SKM-1 treated with dmso at 0.1 percent for 144 hours (cell line): ENCODE data around the gene ITGAL.
A peak's percentile ranks its signal among the peaks of the same experiment; 100 is the strongest.
"Not testable (repeated sequence)": the region's sequence is repeated elsewhere in the genome, so short reads cannot be mapped to it uniquely, and the experiment has no call there.

Experiments used
- DNase-seq: peaks from one replicate; lab custom pipeline; 2025; ENCODE audit not compliant: unreplicated experiment; lab: John Stamatoyannopoulos, UW

ITGAL gene

GRCh38 chr16:30457743-30458560, 14.6 kb upstream of the ITGAL start:
- DNase-seq, result no peak

GRCh38 chr16:30458561-30459394, 13.8 kb upstream of the ITGAL start:
- peak; percentile 98 for DNase-seq

GRCh38 chr16:30459456-30459855, 13.1 kb upstream of the ITGAL start:
- DNase-seq, result no peak

- DNase-seq, result not testable (repeated sequence)
Observed at GRCh38 chr16:30461426-30461825, 11.1 kb upstream of the ITGAL start.

GRCh38 chr16:30464078-30464477, 8.5 kb upstream of the ITGAL start:
- DNase-seq, result no peak

- DNase-seq, result no peak
Observed at GRCh38 chr16:30470170-30470512, 2.4 kb upstream of the ITGAL start.

- DNase-seq, result no peak
Observed at GRCh38 chr16:30470632-30470995, 1.9 kb upstream of the ITGAL start.

GRCh38 chr16:30473231-30474073, 910 bp downstream of the ITGAL start:
- peak; percentile 41 for DNase-seq

- no peak for DNase-seq
Observed at GRCh38 chr16:30474074-30474452, 1.5 kb downstream of the ITGAL start.

- DNase-seq, result no peak
Observed at GRCh38 chr16:30474684-30475083, 2.1 kb downstream of the ITGAL start.

- DNase-seq, result no peak
Observed at GRCh38 chr16:30476991-30477390, 4.4 kb downstream of the ITGAL start.

GRCh38 chr16:30477773-30478172, 5.2 kb downstream of the ITGAL start:
- not testable (repeated sequence) for DNase-seq

- no peak for DNase-seq
Observed at GRCh38 chr16:30478766-30479478, 6.4 kb downstream of the ITGAL start.

- DNase-seq, result no peak
Observed at GRCh38 chr16:30481381-30481780, 8.8 kb downstream of the ITGAL start.

GRCh38 chr16:30482366-30482765, 9.8 kb downstream of the ITGAL start:
- DNase-seq, result no peak

- no peak for DNase-seq
Observed at GRCh38 chr16:30484887-30485286, 12.3 kb downstream of the ITGAL start.

GRCh38 chr16:30485818-30486436, 13.4 kb downstream of the ITGAL start:
- no peak for DNase-seq

- DNase-seq, result peak; percentile 26
Observed at GRCh38 chr16:30488764-30489605, 16.4 kb downstream of the ITGAL start.

GRCh38 chr16:30490210-30490609, 17.7 kb downstream of the ITGAL start:
- DNase-seq, result no peak
